SK-N-SH (cell line): ENCODE results near the gene HSPB7. TPM values are rescaled to one million over a fixed set of nuclear protein-coding genes. Genes with fewer than 3 reads are reported as not detected.

Source experiments
- CTCF ChIA-PET: fragments of 300-600, 350-600 bp; formaldehyde crosslinking; extraction: SDS; loops from one replicate; lab custom pipeline; 2021; lab: Yijun Ruan, JAX
- POLR2A ChIA-PET: fragments of 350-600 bp; sonication (Branson Sonifier 250); formaldehyde crosslinking; extraction: SDS; loops from one replicate; lab custom pipeline; 2020; ENCODE audit warnings: antibody characterized with exemption, inconsistent platforms; lab: Yijun Ruan, JAX
- DNase-seq: peaks from one replicate; pipeline ENCODE4 v3.0.0; 2012
- H2AFZ ChIP-seq: fragments of 200-600 bp; sonication (generic); 2 replicates; pipeline ENCODE4 v1.8.1; 2016; ENCODE audit warnings: antibody characterized with exemption, mild to moderate bottlenecking, low read depth
- H3F3A ChIP-seq: fragments of 200-600 bp; sonication (generic); replicated peaks from 2 replicates; pipeline ENCODE3; 2016; ENCODE audit warnings: antibody characterized with exemption, mild to moderate bottlenecking; ENCODE audit not compliant: insufficient read depth
- H3K27ac ChIP-seq, 2 experiments: fragments of 200-500 bp in 1 of 2; fragments of 200-600 bp in 1 of 2; sonication (Bioruptor generic) in 1 of 2; sonication (generic), shearing (Covaris generic) in 1 of 2; 2 replicates each; pipeline versions ENCODE4 v1.5.1 to v1.6.1; 2014 to 2016; ENCODE audit warnings: low read depth in 2 of 2, inconsistent platforms in 1 of 2, low read length in 1 of 2, mild to moderate bottlenecking in 1 of 2, mixed read lengths in 1 of 2
- H3K27me3 ChIP-seq: fragments of 200-600 bp; sonication (generic), shearing (Covaris generic); 2 replicates; pipeline ENCODE4 v1.6.1; 2016; ENCODE audit warnings: mixed run types; ENCODE audit not compliant: insufficient read depth
- H3K36me3 ChIP-seq, 2 experiments: fragments of 200-500 bp in 1 of 2; fragments of 200-600 bp in 1 of 2; sonication (Bioruptor generic) in 1 of 2; sonication (generic) in 1 of 2; replicated peaks in 1 of 2; 2 replicates each; pipeline versions ENCODE3 to v1.5.1; 2014 to 2016; ENCODE audit warnings: low read length in 1 of 2, mild to moderate bottlenecking in 1 of 2; ENCODE audit not compliant: insufficient read depth in 2 of 2, control insufficient read depth in 1 of 2
- H3K4me1 ChIP-seq, 2 experiments: fragments of 200-500 bp in 1 of 2; fragments of 200-600 bp in 1 of 2; sonication (Bioruptor generic) in 1 of 2; sonication (generic), shearing (Covaris generic) in 1 of 2; 2 replicates each; pipeline versions ENCODE4 v1.5.1 to v1.6.1; 2014 to 2016; ENCODE audit warnings: low read depth in 1 of 2, low read length in 1 of 2, mixed run types in 1 of 2; ENCODE audit not compliant: insufficient read depth in 2 of 2, control insufficient read depth in 1 of 2
- H3K4me2 ChIP-seq: fragments of 200-600 bp; sonication (generic), shearing (Covaris generic); 2 replicates; pipeline ENCODE4 v1.6.1; 2017; ENCODE audit warnings: mixed run types
- H3K4me3 ChIP-seq, 2 experiments: fragments of 200-500 bp in 1 of 2; fragments of 200-600 bp in 1 of 2; sonication (Bioruptor generic) in 1 of 2; sonication (generic), shearing (Covaris generic) in 1 of 2; 2 replicates each; pipeline versions ENCODE4 v1.5.1 to v1.8.1; 2014 to 2016; ENCODE audit warnings: low read depth in 2 of 2, inconsistent platforms in 1 of 2, low read length in 1 of 2, mild to moderate bottlenecking in 1 of 2, mixed read lengths in 1 of 2, moderate library complexity in 1 of 2
- H3K79me2 ChIP-seq: fragments of 200-600 bp; sonication (generic); 2 replicates; pipeline ENCODE4 v1.8.1; 2017; ENCODE audit warnings: mild to moderate bottlenecking; ENCODE audit not compliant: insufficient read depth
- H3K9ac ChIP-seq: fragments of 200-600 bp; sonication (generic); 2 replicates; pipeline ENCODE4 v1.6.1; 2017; ENCODE audit warnings: mixed run types
- H3K9me2 ChIP-seq: fragments of 200-600 bp; sonication (generic); 2 replicates; pipeline ENCODE4 v1.6.1; 2017; ENCODE audit warnings: mixed run types
- H3K9me3 ChIP-seq: fragments of 200-600 bp; sonication (generic); 2 replicates; pipeline ENCODE4 v1.6.1; 2017; ENCODE audit warnings: mixed run types, mild to moderate bottlenecking, moderate library complexity
- H4K20me1 ChIP-seq: fragments of 200-600 bp; sonication (generic); 2 replicates; pipeline ENCODE4 v1.6.1; 2017; ENCODE audit warnings: mild to moderate bottlenecking, mixed run types; ENCODE audit not compliant: insufficient read depth
- CTCF ChIP-seq: fragments of 200-600 bp; sonication (generic); IDR thresholded peaks from 2 replicates; pipeline ENCODE4 v1.6.1; 2017; ENCODE audit warnings: antibody characterized with exemption, mild to moderate bottlenecking, moderate library complexity
- ELF1 ChIP-seq: IDR thresholded peaks from 2 replicates; pipeline ENCODE4 v1.4.0; 2012
- FOXJ3 ChIP-seq: sonication (generic); formaldehyde crosslinking; IDR thresholded peaks from 2 replicates; pipeline ENCODE4 v1.5.1; 2020; ENCODE audit warnings: mild to moderate bottlenecking, missing genetic modification reagents
- GATA2 ChIP-seq: sonication (generic); formaldehyde crosslinking; IDR thresholded peaks from 2 replicates; pipeline ENCODE4 v1.5.0; 2020; ENCODE audit warnings: mild to moderate bottlenecking, missing genetic modification reagents
- MAX ChIP-seq: IDR thresholded peaks from 2 replicates; pipeline ENCODE4 v1.4.0; 2012; ENCODE audit warnings: low read depth
- MXI1 ChIP-seq: IDR thresholded peaks from 2 replicates; pipeline ENCODE4 v1.6.1; 2012; ENCODE audit warnings: mild to moderate bottlenecking, low read depth, low read length, improper control_type of control experiment
- NFIC ChIP-seq: IDR thresholded peaks from 2 replicates; pipeline ENCODE4 v1.4.0; 2012; ENCODE audit warnings: borderline replicate concordance
- POLR2AphosphoS5 ChIP-seq: IDR thresholded peaks from 2 replicates; pipeline ENCODE4 v1.6.1; 2012; ENCODE audit warnings: low read depth, low read length
- RAD21 ChIP-seq: IDR thresholded peaks from 2 replicates; pipeline ENCODE4 v1.6.1; 2012; ENCODE audit warnings: mild to moderate bottlenecking, low read length
- REST ChIP-seq: IDR thresholded peaks from 2 replicates; pipeline ENCODE4 v1.6.1; 2012; ENCODE audit warnings: mild to moderate bottlenecking, low read depth, low read length, moderate library complexity
- RXRA ChIP-seq: IDR thresholded peaks from 2 replicates; pipeline ENCODE4 v1.4.0; 2012; ENCODE audit warnings: low read depth, mild to moderate bottlenecking, borderline replicate concordance
- SIN3A ChIP-seq: IDR thresholded peaks from 2 replicates; pipeline ENCODE4 v1.6.1; 2012; ENCODE audit warnings: low read depth, mild to moderate bottlenecking, low read length, moderate library complexity, borderline replicate concordance
- TAF1 ChIP-seq: IDR thresholded peaks from 2 replicates; pipeline ENCODE4 v1.6.1; 2012; ENCODE audit warnings: low read depth, mild to moderate bottlenecking, low read length, moderate library complexity, borderline replicate concordance
- YY1 ChIP-seq: IDR thresholded peaks from 2 replicates; pipeline ENCODE4 v1.4.0; 2012; ENCODE audit warnings: low read depth, mild to moderate bottlenecking
- WGBS: methylation state at CpG from one replicate; pipeline ENCODE4 v1.1.6; 2017; ENCODE audit warnings: low lambda C conversion rate; 5-methylcytosine and 5-hydroxymethylcytosine counted together
- polyA plus RNA-seq, 3 experiments: library from polyadenylated mRNA; depleted of rRNA; stranded (reverse); fragments of >200 nt; gene quantifications; 2 replicates each; pipeline ENCODE4 v1.2.3, GENCODE V29; 2012
- TF ChIP-seq, protein P1 (sequence below): fragments of 150-350 bp; IDR thresholded peaks from 2 replicates; pipeline ENCODE4 v1.6.1; 2017; ENCODE audit warnings: antibody characterized with exemption, low read length, low read depth, borderline replicate concordance
- TF ChIP-seq, protein P2 (sequence below): IDR thresholded peaks from 2 replicates; pipeline ENCODE4 v1.4.0; 2012; ENCODE audit warnings: low read depth, borderline replicate concordance

The HSPB7 gene
- polyA plus RNA-seq, 1 of the 3 experiments (the other 2 are of a cell fraction): 0.05 TPM

DNA sequence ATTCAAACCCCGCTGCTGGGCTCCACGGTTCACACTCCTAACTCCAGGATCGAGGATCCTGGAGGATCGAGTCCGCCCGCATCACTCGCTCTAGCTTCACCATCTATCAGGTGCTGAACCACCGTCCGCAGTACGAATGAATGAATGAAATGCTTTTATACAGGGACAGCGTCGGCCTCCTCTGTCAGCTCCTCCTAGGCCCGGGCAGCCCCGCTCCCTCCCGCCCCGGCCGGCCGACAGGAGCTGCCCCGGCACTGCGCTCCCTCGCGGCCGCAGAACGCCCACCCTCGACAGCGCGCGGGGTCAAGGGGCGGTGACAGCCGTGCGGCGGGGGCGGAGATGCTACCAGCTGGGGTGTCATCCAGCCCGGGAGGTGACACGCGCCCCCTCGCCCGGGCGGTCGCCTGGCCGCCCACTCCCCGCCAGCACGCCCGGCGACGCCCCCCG is 42.5 kb downstream of the HSPB7 start:
- 0% methylated on average over 28 of the region's 47 CpGs for WGBS
- Histone ChIP-seq H3K4me2 (peak overlapping the region; percentile 95), H3K79me2 (peaks cover 48% of the 10 kb centered on the region), H3K36me3 (peaks cover 18 to 23% of the 10 kb centered on the region in 2 experiments), H2AFZ (0 out of 2 replicates have a peak overlapping the region, but pooled peaks have one; percentile 38), H3K9me3 (no peaks in the 10 kb centered on the region), H3K9ac (peak overlapping the region; percentile 78), H3K4me3 (peak overlapping the region; percentile 73 to 80), H3K27ac (peak overlapping the region; percentile 72 to 83)
- POLR2A ChIA-PET: interaction anchor here (0.6 to 1.5 kb wide), 3 partner anchors 53 to 180 kb away, joined by 3 to 4 read pairs (median 3); no protein-coding TSS in a partner anchor
- TF ChIP-seq NFIC (no peak), POLR2AphosphoS5 (no peak), RXRA (no peak), TAF1 (no peak; the same call in 1 of the 2 replicates), CTCF (peak; percentile 24; the same call in 1 of the 2 replicates), ELF1 (no peak), MAX (no peak), MXI1 (peak; percentile 67; the same call in 1 of the 2 replicates), REST (no peak), GATA2 (no peak), FOXJ3 (no peak), RAD21 (peak; percentile 29; the same call in 1 of the 2 replicates), YY1 (no peak), SIN3A (peak; percentile 62)
- TF ChIP-seq, protein P1, sequence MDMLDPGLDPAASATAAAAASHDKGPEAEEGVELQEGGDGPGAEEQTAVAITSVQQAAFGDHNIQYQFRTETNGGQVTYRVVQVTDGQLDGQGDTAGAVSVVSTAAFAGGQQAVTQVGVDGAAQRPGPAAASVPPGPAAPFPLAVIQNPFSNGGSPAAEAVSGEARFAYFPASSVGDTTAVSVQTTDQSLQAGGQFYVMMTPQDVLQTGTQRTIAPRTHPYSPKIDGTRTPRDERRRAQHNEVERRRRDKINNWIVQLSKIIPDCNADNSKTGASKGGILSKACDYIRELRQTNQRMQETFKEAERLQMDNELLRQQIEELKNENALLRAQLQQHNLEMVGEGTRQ: no peak
- TF ChIP-seq, protein P2, sequence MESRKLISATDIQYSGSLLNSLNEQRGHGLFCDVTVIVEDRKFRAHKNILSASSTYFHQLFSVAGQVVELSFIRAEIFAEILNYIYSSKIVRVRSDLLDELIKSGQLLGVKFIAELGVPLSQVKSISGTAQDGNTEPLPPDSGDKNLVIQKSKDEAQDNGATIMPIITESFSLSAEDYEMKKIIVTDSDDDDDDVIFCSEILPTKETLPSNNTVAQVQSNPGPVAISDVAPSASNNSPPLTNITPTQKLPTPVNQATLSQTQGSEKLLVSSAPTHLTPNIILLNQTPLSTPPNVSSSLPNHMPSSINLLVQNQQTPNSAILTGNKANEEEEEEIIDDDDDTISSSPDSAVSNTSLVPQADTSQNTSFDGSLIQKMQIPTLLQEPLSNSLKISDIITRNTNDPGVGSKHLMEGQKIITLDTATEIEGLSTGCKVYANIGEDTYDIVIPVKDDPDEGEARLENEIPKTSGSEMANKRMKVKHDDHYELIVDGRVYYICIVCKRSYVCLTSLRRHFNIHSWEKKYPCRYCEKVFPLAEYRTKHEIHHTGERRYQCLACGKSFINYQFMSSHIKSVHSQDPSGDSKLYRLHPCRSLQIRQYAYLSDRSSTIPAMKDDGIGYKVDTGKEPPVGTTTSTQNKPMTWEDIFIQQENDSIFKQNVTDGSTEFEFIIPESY: no peak
- TF ChIP-seq, all 33 proteins: peak for 4
- Histone ChIP-seq H4K20me1 (peaks cover 24% of the 10 kb centered on the region; the same call in 1 of the 2 replicates), H3K9me2 (no peaks in the 10 kb centered on the region), H3F3A (peaks cover 10% of the 10 kb centered on the region), H3K4me1 (peaks cover 6% of the 10 kb centered on the region in 2 experiments; a peak in 3 of 4 replicates), H3K27me3 (no peaks in the 10 kb centered on the region)
- CTCF ChIA-PET: interaction anchor here (0.8 to 2.2 kb wide), 14 partner anchors 16 to 183 kb away, joined by 3 to 13 read pairs (median 4); partner anchors contain the start of gene FAM131C
- peak; percentile 93 for DNase-seq
